Measurements from ENCODE around the gene OTUB1. TPM values are rescaled to one million over a fixed set of nuclear protein-coding genes. Genes with fewer than 3 reads are reported as not detected.
A peak's percentile ranks its signal among the peaks of the same experiment; 100 is the strongest.

The OTUB1 gene
- total and polyA plus RNA-seq, 9 of the 15 experiments (the other 6 are each of a cell fraction or from before 2014, with no cell fraction given) = 29.5 to 134 (median 66.1) TPM

- 0 out of 2 replicates have a peak, but pooled peaks have one; percentile 42 for TF ChIP-seq ZBTB40 (IDR thresholded peaks at IDR 0.05)
- no peak for TF ChIP-seq ZBTB40 (CRISPR knock-in tag; IDR thresholded peaks at IDR 0.05)
- TF ChIP-seq ZEB2 (IDR thresholded peaks at IDR 0.05) = peak; percentile 76
- TF ChIP-seq EGR1 (conservative IDR thresholded peaks at IDR 0.05) = peak; percentile 79
- TF ChIP-seq CEBPB (tag; IDR thresholded peaks at IDR 0.05) = peak; percentile 32; the same call in 1 of the 2 replicates
- no peak for TF ChIP-seq C11orf30 (IDR thresholded peaks at IDR 0.05; ENCODE audit: low read depth)
- peak in 1 of 2 experiments; percentile 65 for TF ChIP-seq E2F6 (IDR thresholded peaks at IDR 0.05; ENCODE audit: borderline replicate concordance in 1 of 2, extremely low read depth in 1 of 2, insufficient read depth in 1 of 2, insufficient read length in 1 of 2, low read depth in 1 of 2, low read length in 1 of 2, poor library complexity in 1 of 2, severe bottlenecking in 1 of 2)
- no peak for TF ChIP-seq TRIM28 (IDR thresholded peaks at IDR 0.05)
- TF ChIP-seq MLLT1 (IDR thresholded peaks at IDR 0.05) = no peak
- no peak for TF ChIP-seq SPI1 (IDR thresholded peaks at IDR 0.05; ENCODE audit: borderline replicate concordance, low read depth, low read length)
- peak; percentile 10; the same call in 1 of the 2 replicates for TF ChIP-seq GABPA (tag; conservative IDR thresholded peaks at IDR 0.05; ENCODE audit: low read depth)
- peak; percentile 89 for TF ChIP-seq NR2C1 (IDR thresholded peaks at IDR 0.05)
- TF ChIP-seq NR2C1 (tag; IDR thresholded peaks at IDR 0.05) = no peak
Measured at GRCh38 chr11:63939397-63939891, 46.8 kb upstream of the OTUB1 start (continued).

Measured in K562 (cell line).